HG03095 (cell line): ENCODE measurements around the gene WDR1.

Experiments used
- ATAC-seq: cut with Tn5 transposase; IDR thresholded peaks from one replicate; pipeline ENCODE4 v1.9.1; 2021; ENCODE audit warnings: moderate library complexity; ENCODE audit not compliant: unreplicated experiment

Gene WDR1

DNA sequence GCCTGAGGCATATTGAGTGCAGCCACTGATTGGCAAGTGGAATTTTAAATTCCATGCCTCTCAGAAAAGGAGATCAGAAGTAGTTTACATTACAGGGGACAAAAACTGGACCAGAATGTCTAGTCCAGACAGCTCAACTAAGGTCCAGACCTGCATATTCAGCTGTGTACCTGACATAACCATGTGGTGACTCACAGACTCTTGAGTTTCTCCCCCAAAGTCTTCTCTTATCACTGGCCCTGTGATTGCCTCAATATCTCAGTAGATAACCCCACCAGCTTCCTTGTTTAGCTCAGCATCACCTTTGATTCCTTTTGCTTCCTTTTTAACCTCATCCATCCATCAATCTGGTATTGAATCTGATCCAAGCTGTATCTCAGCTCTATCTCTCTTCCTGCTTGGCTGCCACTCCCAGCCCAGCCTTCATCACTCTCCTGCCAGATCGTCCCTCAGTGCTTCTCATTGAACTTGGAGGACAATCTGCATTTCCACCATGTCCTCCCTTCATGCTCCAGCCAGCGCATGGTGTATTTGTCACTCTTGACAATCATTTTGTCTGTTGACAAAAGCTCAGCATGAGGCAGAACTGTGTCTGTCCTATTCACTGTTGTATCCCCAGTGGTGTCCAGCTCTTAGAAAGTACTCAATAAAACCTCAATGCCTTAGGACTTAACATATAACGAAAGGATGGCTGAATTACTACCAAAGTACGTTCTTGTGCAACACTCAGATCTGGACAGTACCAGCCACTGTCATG is 67.5 kb downstream of the WDR1 start:
- no peak for ATAC-seq

DNA sequence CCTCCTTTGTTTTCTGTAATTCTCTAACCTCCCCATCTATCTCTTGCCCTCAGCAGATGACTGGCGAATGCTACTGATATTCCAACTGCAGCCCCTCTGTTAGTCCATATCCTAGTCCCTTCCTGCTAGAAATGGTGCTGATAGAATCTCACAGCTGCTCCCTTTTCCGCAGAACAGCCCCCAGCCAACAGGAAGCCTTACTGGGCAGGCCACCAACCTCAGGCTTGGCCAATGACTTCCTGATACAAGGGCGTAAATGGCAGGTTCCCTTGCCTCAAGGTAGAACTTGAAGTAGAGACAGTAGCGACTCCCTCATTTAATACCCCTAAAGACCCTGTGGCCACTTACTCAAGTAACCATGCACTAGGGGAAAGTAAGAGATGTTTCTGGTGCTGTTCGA is 68.6 kb downstream of the WDR1 start:
- ATAC-seq: no peak

DNA sequence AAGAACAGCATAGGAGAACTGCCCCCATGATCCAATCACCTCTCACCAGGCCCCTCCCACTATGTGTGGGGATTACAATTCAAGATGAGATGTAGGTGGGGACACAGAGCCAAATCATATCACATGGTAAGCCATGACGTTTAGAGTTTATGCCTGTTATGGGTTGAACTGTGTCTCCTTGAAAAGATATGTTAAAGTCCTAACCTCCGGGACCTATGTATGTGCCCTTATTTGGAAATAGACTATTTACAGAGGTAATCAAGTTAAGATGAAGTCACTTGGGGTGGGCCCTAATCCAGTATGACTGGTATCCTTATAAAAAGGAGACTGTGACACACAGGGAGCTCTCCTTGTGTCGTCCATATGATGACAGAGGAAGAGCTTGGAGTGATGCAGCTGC is 70.1 kb downstream of the WDR1 start:
- no peak for ATAC-seq

DNA sequence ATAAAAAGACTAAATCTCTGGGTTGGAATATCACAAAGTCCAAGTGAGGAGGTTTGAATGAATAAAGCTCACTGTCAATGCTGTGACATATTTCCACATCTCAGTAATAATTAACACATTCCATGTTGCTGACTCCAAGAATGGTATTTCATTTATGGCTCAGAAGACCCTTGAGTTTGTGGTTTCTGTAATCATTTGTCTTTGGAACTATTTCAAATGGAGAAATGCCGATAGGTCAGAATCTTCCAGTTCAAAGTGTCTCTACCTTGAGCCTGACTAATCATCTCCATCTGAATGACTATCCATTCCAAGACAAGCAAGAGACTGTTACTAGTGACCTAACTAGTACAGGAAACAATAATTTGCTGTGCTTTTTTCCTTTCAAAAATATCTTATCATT is 71.1 kb downstream of the WDR1 start:
- ATAC-seq: no peak

GRCh38 chr4:10041036-10041435 is 75.6 kb downstream of the WDR1 start:
- no peak for ATAC-seq

DNA sequence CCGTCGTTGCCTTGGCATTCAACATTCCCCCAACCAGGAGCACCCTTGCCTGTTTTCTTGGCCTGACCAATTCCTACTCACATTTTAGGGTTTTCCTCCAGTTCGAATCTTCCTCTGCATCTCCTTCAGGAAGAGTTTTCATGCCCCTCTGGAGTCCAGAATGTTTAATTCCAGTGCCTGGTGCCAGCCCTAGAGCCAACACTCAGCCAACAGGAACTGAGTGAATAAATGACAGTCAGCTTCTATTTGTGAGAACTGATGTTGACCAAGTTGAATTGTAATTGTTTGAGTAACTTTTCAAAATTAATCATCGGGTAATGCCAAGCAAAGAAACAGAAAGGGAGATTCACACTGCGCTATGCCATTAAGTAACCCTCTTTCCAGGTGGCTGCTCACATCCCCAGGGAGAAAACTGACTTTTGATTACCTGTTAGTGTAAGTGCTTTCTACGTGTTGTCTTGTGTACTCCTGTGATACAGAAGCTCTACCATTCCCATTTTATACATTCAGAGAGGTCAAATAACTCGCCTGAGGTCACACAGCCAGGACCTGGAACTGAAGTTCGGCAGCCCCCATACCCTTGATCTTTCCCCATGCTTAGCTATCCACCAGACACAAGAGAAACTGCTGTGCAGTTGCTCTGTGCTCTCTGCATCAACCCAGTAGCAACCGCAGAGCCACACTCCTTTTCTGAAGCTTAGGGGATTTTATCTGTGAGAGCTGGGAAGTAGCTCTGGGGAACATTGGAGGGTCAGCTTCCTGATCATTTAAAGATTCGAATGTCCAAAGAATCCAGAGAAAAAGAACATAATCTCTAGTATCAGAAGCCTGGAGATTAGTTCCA is 76.3 kb downstream of the WDR1 start:
- no peak for ATAC-seq

GRCh38 chr4:10036807-10037342 is 79.7 kb downstream of the WDR1 start:
- ATAC-seq: no peak

- ATAC-seq: no peak
Measured at GRCh38 chr4:10035130-10035529, 81.5 kb downstream of the WDR1 start.

DNA sequence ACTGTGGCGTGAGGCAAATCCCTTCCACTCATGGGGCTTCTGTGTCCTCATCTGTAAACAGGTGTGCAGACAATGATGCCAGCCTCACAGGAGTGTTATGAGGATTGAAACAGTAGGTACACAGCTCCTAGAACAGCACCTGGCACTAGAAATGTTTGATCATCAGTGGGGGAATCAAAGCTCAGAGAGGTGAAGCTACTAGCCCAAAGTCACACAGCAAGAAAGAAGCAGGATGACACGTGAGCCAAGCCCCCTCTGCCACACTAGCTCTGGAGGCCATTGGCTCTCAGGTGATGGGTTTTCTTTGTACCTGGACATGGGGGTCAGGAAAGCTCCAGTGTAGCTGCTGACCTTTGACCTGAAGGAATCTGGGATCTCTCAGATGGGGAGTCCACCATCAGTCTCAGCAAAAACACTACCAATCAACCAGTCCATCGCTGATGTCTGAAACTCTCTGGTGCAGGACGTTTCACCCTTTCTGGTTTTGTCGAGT is 81.9 kb downstream of the WDR1 start:
- no peak for ATAC-seq

DNA sequence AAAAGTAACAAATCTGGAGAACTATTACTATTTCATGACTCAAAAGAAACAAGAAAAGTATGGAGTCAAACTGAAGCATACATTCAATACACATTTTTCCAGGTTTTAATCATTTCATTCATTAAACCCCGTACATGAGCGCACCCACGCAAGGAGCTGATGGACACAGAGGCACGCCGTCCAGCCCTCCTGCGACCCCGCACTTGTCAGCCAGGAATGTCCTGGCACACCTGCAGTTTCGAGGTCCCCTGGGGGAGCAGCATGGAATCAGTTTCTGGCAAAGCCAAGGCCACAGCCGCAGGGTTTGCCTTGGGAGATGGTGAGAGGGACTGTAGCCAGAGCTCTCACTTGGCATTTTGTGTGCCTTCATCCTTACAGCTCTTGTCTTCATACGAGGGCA is 82.5 kb downstream of the WDR1 start:
- no peak for ATAC-seq

- no peak for ATAC-seq
Measured at GRCh38 chr4:10033191-10033881, 83.3 kb downstream of the WDR1 start.

- ATAC-seq: no peak
Measured at GRCh38 chr4:10032625-10033024, 84.0 kb downstream of the WDR1 start.

DNA sequence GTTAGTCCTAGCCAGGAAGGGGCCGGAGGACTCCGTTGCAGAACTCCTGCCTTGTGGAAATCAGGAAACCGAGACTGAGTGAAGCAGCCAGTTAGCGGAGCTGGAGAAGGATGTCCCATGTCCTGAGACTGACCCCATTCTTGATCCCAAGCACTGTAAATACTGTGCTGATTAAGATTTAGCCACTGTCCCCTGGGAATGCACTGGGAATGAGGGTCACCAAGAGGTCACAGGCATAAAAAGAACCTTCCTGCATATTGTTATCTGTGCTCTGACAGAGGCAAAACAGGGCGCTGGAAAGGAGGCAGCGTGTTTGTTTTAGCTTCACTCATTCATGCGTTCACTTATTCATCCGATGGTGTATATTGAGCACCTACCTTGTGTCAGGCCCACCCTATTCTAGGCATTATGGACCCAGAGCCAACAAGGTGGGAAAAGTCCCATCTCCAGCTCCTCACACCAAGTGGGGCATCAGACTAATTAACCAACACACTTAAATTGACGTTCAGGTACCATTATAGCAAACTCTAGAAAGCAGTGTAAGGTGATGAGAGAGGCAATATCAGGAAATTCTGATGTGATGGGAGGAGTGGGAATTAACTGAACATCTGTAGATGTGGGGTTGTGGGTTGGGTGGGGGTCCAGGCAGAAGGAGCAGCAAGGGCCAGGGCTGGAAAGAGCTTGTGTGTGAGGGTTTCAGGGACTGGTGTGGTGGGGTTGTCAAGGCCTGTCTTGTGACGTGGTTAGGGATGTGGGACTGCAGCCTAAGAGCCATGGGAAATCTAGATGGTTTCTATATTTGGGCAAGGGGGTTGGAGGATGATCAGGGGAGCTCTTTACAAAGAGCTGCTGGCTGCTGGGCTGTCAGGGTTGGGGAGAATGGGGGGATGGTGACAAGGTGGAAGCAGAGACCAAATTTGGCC is 84.7 kb downstream of the WDR1 start:
- no peak for ATAC-seq

GRCh38 chr4:10030972-10031667 is 85.5 kb downstream of the WDR1 start:
- no peak for ATAC-seq

GRCh38 chr4:10029403-10029802 is 87.2 kb downstream of the WDR1 start:
- no peak for ATAC-seq

DNA sequence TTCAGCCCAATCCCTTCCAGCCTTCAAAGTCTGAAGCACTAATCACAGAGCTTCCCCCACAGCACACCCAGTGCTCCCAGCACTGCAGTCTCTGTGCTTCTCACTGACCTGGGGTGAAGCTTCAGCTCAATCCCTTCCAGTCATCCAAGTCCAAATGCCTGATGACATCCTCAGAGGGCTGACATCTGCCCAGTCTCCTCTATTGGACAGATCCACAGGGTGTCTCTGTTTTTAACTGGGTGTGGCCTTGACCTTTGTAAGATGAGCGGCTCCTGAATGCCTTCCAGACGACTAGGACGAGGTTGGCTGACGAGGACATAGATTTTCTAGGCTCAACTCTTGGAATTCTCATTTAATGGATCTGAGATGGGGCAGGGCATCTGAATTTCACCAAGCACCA is 87.7 kb downstream of the WDR1 start:
- no peak for ATAC-seq

DNA sequence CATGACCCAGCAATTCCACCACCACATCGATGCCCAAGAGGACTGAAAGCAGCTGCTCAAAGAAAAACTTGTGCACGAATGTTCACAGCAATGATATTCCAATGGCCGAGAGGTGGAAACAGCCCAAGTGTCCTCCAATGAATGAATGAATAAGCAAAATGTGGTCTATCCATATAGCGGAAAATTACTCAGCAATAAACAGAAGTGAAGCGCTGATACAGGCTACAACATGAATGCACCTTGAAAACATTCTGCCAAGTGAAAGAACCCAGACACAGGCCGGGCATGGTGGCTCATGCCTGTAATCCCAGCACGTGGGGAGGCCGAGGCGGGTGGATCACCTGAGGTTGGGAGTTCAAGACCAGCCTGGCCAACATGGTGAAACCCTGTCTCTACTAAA is 90.1 kb downstream of the WDR1 start:
- no peak for ATAC-seq

DNA sequence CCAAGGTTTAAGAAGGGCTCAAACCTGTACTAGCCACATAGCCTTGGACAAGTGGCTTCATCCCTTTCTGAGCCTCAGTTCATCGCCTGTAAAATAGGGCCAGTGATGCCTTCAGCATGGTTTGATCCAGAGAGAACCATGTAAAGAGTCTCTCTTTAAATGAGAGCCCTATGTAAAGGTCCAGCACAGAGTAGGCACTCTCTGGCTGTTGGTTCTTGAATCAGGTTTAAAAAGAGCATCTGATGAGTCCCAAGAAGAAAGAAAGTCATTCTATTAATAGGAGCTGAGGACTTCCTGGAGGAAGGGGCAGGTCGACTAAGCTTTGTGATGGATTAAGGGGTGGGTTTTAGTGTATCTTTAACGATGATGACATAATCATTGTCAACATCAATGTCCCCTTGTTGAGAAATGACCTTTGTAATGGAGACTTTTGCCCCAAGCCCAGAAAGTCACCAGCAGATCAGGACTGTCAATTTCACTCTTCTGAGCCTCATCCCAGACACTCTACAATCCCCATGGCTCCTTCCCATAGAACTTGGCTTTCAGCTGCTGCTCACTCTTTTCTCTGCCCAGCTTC is 91.3 kb downstream of the WDR1 start:
- ATAC-seq: no peak
